Gastrocnemius medialis (tissue), 4 donors: Measurements from ENCODE around the gene SLC1A7. TPM values are rescaled to one million over a fixed set of nuclear protein-coding genes. Genes with fewer than 3 reads are reported as not detected.

Experiments
- ATAC-seq, 2 donors: fragments of 150-250 bp; one replicate each; pipeline ENCODE4 v1.9.1; 2016
- DNase-seq, 2 donors: peaks; one replicate each; pipeline ENCODE4 v3.0.0-alpha.2; 2019
- H3K27ac ChIP-seq, 4 donors: fragments of 200-600 bp; sonication (generic); 1 replicate in 1 of 4; 2 replicates in 3 of 4; pipeline ENCODE4 v1.5.1; 2016 to 2018; ENCODE audit warnings: mild to moderate bottlenecking in 2 of 4, moderate library complexity in 1 of 4
- H3K27me3 ChIP-seq, 3 donors: fragments of 200-600 bp; sonication (generic) in 2 of 3; 1 replicate in 1 of 3; 2 replicates in 2 of 3; pipeline versions ENCODE4 v1.5.1 to v1.6.0; 2016 to 2019; ENCODE audit warnings: mild to moderate bottlenecking in 1 of 3, moderate library complexity in 1 of 3
- H3K36me3 ChIP-seq, 2 donors: fragments of 200-600 bp; sonication (generic) in 1 of 2; one replicate each; pipeline ENCODE4 v1.5.1; 2017 to 2018
- H3K4me1 ChIP-seq, 2 donors: fragments of 200-600 bp; sonication (generic) in 1 of 2; one replicate each; pipeline ENCODE4 v1.5.1; 2016 to 2017; ENCODE audit warnings: mild to moderate bottlenecking in 2 of 2
- H3K4me3 ChIP-seq, 4 donors: fragments of 200-600 bp; sonication (generic) in 3 of 4; 1 replicate in 1 of 4; 2 replicates in 3 of 4; pipeline ENCODE4 v1.5.1; 2016 to 2019; ENCODE audit warnings: mild to moderate bottlenecking in 2 of 4
- H3K9me3 ChIP-seq, 3 donors: fragments of 200-600 bp; sonication (generic) in 2 of 3; 1 replicate in 1 of 3; 2 replicates in 2 of 3; pipeline ENCODE4 v1.5.1; 2016 to 2019
- POLR2A ChIP-seq, 2 donors: fragments of 450-650 bp; IDR thresholded peaks; one replicate each; pipeline ENCODE4 v1.6.1; 2017; ENCODE audit warnings: antibody characterized with exemption in 2 of 2, mild to moderate bottlenecking in 2 of 2, moderate library complexity in 2 of 2
- in situ Hi-C, 4 donors: fragments of 200-750 bp; cut with MboI; loops; one replicate each; pipeline versions ENCODE4 v1.15.0 to v1.8.0; 2017; ENCODE audit warnings: low sequenced_read_pairs in 4 of 4
- intact Hi-C: fragments of 100-400 bp; cut with DNase I; formaldehyde crosslinking; loops from one replicate; pipeline ENCODE4 v1.15.1; 2023; ENCODE audit warnings: low total_unique reads
- total RNA-seq, 4 donors: library from RNA; depleted of rRNA; stranded (reverse); fragments of >200 nt; gene quantifications; one replicate each; pipeline versions ENCODE4 v1.1.0 to v1.2.3, GENCODE V29; 2016
- TF ChIP-seq, protein P1 (sequence below), 5 experiments: fragments of 450-650 bp in 3 of 5; fragments of 200-600 bp in 2 of 5; sonication (generic) in 2 of 5; IDR thresholded peaks in 4 of 5; conservative IDR thresholded peaks in 1 of 5; 1 replicate in 4 of 5; 2 replicates in 1 of 5; pipeline ENCODE4 v1.5.1; 2016 to 2019; ENCODE audit warnings: antibody characterized with exemption in 5 of 5, mild to moderate bottlenecking in 3 of 5, moderate library complexity in 3 of 5

Gene SLC1A7
- total RNA-seq, 4 donors from 2014 or later = 0.24 to 1.1 (median 0.25) TPM; not detected in 1

DNA sequence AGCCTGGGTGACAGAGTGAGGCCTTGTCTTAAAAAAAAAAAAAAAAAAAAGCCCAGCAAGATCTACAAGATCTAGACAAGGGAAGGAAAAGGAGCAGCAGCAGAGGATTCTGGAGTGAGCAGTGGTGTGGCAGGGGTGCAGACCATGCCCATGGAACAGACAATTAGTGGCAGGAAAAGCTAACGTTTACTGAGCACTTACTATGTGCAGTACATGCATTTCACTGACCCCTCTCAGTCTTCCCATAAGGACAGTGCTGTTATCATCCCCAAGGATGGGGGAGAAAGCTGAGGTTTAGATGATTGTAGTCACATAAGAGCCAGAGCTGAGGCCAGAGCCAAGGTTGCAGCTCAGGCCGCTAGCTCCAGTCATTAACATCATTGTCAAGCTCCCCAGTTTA, 74.6 kb downstream of the SLC1A7 start:
- peaks cover under 1 to 9% (median 5%) of the 10 kb centered on the region in 3 donors for H3K27me3 ChIP-seq
- DNase-seq (no peak), ATAC-seq (no peak)
- intact Hi-C loops = no loop called here
- in situ Hi-C loops = no loop called here
- no peak overlapping the region for H3K4me3 ChIP-seq
- no peak overlapping the region for H3K27ac ChIP-seq
- H3K9me3 ChIP-seq = no peaks in the 10 kb centered on the region
- TF ChIP-seq, protein P1, sequence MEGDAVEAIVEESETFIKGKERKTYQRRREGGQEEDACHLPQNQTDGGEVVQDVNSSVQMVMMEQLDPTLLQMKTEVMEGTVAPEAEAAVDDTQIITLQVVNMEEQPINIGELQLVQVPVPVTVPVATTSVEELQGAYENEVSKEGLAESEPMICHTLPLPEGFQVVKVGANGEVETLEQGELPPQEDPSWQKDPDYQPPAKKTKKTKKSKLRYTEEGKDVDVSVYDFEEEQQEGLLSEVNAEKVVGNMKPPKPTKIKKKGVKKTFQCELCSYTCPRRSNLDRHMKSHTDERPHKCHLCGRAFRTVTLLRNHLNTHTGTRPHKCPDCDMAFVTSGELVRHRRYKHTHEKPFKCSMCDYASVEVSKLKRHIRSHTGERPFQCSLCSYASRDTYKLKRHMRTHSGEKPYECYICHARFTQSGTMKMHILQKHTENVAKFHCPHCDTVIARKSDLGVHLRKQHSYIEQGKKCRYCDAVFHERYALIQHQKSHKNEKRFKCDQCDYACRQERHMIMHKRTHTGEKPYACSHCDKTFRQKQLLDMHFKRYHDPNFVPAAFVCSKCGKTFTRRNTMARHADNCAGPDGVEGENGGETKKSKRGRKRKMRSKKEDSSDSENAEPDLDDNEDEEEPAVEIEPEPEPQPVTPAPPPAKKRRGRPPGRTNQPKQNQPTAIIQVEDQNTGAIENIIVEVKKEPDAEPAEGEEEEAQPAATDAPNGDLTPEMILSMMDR (IDR thresholded peaks at IDR 0.05 in 4 of 5, conservative IDR thresholded peaks at IDR 0.05 in 1 of 5) = no peak
- no peak for TF ChIP-seq POLR2A (IDR thresholded peaks at IDR 0.05)
- H3K36me3 ChIP-seq = no peaks in the 10 kb centered on the region
- H3K4me1 ChIP-seq = no peaks in the 10 kb centered on the region

DNA sequence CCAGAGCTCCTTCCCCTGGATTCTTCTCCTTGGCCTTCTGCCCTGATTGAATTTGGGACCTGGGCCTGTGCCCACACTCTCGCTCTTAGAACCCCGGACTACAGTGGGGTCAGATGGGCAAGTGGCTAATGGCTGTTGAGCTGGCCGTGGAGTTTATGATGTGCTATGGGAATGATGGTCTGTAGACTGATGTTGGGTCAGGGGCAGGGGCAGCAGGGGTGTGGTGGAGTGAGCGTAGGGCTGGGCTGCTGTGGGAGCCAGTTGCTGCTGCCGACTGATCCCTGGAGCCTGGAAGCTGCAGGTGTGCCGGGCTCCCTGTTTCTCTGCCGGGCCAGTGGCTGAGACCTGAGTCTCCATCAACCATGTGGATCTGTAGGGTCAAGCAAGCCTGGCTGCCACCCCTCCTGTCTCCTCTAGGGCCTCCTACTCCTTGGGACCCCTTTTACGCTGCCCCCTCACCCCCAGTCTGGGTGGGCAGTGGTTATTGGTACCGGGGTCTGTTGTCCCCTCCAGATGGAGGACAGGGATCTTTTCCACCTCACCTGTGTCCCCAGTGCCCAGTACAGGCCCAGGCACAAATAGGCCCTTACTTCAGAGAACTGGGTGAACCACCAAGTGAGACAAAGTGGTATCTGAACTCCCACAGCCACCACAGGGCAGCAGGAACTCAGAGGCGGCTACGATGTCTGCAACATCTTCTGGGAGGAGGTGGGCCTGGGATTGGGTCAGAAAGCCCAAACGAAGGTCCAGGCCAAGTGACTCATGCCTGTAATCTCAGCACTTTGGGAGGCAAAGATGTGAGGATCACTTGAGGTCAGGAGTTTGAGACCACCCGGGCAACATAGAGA, 75.3 kb downstream of the SLC1A7 start:
- Histone ChIP-seq H3K9me3 (no peaks in the 10 kb centered on the region), H3K27me3 (peaks cover 8 to 16% (median 11%) of the 10 kb centered on the region in 3 donors), H3K4me1 (peaks cover 0 to 6% of the 10 kb centered on the region in 2 donors), H3K27ac (peak overlapping the region in 1 of 4 donors; percentile 24), H3K36me3 (no peaks in the 10 kb centered on the region), H3K4me3 (no peak overlapping the region)
- no peak for DNase-seq
- in situ Hi-C loops (no loop called here), intact Hi-C loops (no loop called here)
- no peak for TF ChIP-seq POLR2A (IDR thresholded peaks at IDR 0.05)
- TF ChIP-seq, protein P1 (IDR thresholded peaks at IDR 0.05 in 4 of 5, conservative IDR thresholded peaks at IDR 0.05 in 1 of 5) = no peak
- peak in 1 of 2 donors; percentile 30 for ATAC-seq

DNA sequence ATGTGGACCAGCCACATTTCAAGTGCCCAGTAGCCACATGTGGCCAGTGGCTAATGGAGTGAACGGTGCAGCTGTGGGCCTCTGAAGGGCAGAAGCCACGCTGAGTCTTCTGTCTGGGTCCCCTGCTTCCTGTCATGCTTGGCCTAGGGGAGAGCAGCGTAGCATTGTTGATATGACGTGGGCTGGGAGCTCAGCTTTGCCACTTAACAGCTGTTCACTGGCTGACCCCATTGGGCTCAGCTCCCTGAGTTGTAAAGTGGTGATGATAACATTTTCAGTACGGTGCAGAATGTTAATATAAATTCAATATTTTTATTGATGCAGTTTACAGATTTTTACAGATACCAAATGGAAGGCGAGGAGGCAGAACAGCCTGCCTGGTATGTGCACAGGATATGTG, 76.0 kb downstream of the SLC1A7 start:
- Histone ChIP-seq H3K27ac (no peak overlapping the region), H3K4me3 (no peak overlapping the region), H3K9me3 (no peaks in the 10 kb centered on the region), H3K36me3 (no peaks in the 10 kb centered on the region), H3K27me3 (peaks cover 11 to 23% (median 17%) of the 10 kb centered on the region in 3 donors), H3K4me1 (peaks cover 0 to 6% of the 10 kb centered on the region in 2 donors)
- intact Hi-C loops (no loop called here), in situ Hi-C loops (no loop called here)
- DNase-seq (no peak), ATAC-seq (no peak)
- TF ChIP-seq, protein P1 (IDR thresholded peaks at IDR 0.05 in 4 of 5, conservative IDR thresholded peaks at IDR 0.05 in 1 of 5) = no peak
- TF ChIP-seq POLR2A (IDR thresholded peaks at IDR 0.05) = no peak

DNA sequence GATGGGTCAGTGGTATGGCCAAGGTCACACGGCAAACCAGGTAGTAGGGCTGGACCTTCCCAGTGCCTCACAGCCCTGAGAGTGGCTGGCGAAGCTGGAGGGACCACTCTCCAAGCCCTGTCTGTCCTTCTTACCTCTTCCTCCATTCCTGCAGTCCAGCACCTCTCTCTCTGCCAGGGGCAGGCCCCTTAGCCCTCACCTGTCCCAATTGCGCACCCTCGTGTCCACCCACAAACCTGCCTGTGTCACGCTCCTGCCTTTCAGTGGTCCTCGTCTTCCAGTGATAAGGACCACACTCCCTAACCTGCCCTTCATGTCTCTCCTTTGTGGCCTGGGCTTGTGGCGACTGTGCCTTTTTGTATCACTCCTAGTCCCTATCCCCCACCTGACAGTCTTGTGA, 77.0 kb downstream of the SLC1A7 start:
- peaks cover 21 to 28% (median 22%) of the 10 kb centered on the region in 3 donors for H3K27me3 ChIP-seq
- no peaks in the 10 kb centered on the region for H3K9me3 ChIP-seq
- H3K27ac ChIP-seq = no peak overlapping the region
- peaks cover 0 to 6% of the 10 kb centered on the region in 2 donors for H3K4me1 ChIP-seq
- TF ChIP-seq, protein P1 (IDR thresholded peaks at IDR 0.05 in 4 of 5, conservative IDR thresholded peaks at IDR 0.05 in 1 of 5) = no peak
- no peak for TF ChIP-seq POLR2A (IDR thresholded peaks at IDR 0.05)
- in situ Hi-C loops (no loop called here), intact Hi-C loops (no loop called here)
- ATAC-seq = no peak
- no peak overlapping the region for H3K4me3 ChIP-seq
- no peaks in the 10 kb centered on the region for H3K36me3 ChIP-seq
- no peak for DNase-seq
